ENCODE data around the gene STX10.
A peak's percentile ranks its signal among the peaks of the same experiment; 100 is the strongest.
"Not testable (repeated sequence)": the region's sequence is repeated elsewhere in the genome, so short reads cannot be mapped to it uniquely, and the experiment has no call there.

Gene STX10

DNA sequence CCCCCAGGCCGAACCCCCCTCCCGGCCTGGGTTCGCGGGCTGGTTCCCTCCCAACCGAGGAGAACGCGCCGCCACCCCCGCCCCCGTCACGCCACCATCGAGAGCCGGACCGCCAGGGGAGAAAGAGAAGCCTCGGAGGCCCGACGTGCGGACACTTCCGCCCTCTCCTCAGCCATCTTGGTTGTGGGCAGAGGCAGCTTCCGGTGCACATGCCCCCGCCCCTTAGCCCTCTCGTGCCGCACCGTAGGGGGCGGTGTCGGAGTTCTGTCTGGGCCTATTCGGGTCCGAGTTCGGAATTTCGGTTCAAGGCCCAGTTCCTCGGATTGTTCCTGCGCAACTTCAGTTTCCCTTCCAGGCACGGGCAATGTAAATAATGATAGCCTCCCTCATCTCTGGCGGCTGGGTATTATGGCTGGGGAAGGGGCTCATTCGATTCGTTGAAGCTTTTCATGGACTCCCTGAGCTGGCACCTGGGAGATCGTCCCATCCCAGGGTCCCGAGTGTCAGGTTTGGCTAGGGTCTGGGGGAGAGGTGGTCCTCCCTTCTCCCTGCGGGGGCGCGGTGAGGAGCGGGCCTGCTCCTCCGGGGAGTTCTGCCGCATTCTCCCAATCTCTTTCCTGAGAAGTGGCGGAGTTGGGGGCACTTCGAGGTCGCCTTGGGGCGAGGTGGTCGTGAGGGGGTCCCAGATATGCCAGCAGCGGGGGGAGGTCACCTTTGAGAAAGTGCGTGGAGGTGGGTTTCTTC is at the start of gene STX10, which contains the start of gene IER2:
STX10 (minus strand) TSS at position 189 of the 744 bp plus-strand sequence. CDS start 202 bp downstream, outside the sequence.
IER2 (plus strand) TSS at position 225 of the 744 bp plus-strand sequence. CDS start 2,776 bp downstream, outside the sequence.
- no peak for DNase-seq (ENCODE audit: low read depth, low spot score)

GRCh38 chr19:13198634-13199033 is 48.5 kb upstream of the STX10 start:
- DNase-seq (ENCODE audit: low read depth, low spot score), result no peak

GRCh38 chr19:13195678-13196077 is 45.5 kb upstream of the STX10 start:
- DNase-seq (ENCODE audit: low read depth, low spot score), result peak; percentile 70

DNA sequence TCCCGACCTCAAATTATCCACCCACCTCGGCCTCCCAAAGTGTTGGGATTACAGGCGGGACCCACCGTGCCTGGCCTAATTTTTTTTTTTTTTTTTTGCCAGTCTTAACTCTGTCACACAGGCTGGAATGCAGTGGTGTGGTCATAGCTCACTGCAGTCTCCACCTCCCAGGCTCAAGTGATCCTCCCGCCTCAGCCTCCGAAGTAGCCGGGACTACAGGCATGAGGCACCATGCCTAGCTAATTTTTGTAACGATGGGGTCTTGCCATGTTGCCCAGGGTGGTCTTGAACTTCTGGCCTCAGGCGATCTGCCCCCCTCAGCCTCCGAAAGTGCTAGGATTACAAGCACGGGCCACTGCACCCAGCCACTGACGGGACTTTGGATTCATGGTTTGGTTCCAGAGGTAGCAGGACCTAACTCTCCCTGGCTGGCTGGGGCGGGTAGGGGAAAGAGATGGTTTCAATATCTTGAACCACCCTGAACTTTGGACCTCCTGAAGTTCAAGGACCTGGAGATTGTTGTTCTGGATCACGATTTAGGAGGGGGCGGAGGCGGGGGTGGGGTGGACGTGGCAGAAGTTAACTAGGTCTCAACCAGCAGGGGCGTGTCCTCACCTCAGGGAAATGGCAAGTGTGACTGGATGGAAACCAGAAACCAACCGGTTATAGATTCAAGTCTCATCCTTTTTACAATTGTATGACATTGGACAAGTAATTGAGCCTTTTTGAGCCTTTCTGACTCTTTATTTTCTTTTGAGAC is 40.8 kb upstream of the STX10 start:
- DNase-seq (ENCODE audit: low read depth, low spot score), result no peak

GRCh38 chr19:13189600-13189999 is 39.4 kb upstream of the STX10 start:
- DNase-seq (ENCODE audit: low read depth, low spot score), result no peak

DNA sequence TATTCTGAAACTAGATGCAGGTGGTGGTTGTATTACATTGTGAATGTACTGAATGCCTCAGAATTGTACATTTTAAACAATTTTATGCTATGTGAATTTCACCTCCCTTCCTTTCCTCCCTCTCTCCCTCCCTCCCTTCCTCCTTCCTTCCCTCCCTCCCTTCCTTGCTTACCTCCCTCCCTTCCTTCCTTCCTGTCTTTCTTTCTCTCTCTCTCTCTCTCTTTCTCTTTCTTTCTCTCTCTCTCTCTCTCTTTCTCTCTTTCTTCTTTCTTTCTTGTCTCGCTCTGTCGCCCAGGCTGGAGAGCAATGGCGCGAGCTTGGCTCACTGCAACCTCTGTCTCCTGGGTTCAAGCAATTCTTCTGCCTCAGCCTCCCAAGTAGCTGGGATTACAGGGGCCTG is 37.2 kb upstream of the STX10 start:
- no peak for DNase-seq (ENCODE audit: low read depth, low spot score)

DNA sequence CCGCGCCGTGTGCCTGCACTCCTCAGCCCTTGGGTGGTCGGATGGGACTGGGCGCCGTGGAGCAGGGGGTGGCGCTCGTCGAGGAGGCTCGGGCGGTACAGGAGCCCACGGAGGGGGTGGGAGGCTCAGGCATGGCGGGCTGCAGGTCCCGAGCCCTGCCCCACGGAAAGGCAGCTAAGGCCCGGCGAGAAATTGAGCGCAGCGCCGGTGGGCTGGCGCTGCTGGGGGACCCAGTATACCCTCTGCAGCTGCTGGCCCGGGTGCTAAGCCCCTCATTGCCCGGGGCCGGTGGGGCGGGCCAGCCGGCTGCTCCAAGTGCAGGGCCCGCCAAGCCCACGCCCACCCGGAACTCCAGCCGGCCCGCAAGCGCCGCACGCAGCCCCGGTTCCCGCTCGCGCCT is 36.5 kb upstream of the STX10 start:
- not testable (repeated sequence) for DNase-seq (ENCODE audit: low read depth, low spot score)

DNA sequence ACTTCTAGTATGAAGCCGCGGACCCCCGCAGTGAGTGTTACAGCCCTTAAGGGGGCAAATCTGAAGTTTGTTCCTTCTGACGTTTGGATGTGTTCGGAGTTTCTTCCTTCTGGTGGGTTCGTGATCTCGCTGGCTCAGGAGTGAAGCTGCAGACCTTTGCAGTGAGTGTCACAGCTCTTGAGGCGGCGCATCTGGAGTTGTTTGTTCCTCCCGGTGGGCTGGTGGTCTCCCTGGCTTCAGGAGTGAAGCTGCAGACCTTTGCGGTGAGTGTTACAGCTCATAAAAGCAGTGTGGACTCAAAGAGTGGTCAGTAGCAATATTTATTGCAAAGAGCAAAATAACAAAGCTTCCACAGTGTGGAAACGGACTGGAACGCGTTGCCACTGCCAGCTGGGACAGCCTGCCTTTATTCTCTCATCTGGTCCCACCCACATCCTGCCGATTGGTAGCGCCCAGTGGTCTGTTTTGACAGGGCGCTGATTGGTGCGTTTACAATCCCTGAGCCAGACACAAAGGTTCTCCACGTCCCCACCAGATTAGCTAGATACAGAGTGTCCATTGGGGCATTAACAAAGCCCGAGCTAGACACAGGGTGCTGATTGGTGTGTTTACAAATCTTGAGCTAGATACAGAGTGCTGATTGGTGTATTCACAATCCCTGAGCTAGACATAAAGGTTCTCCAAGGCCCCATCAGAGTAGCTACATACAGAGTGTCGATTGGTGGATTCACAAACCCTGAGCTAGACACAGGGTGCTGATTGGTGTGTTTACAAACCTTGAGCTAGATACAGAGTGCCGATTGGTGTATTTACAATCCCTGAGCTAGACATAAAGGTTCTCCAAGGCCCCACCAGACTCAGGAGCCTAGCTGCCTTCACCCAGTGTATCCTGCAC is 35.8 kb upstream of the STX10 start:
- not testable (repeated sequence) for DNase-seq (ENCODE audit: low read depth, low spot score)

- not testable (repeated sequence) for DNase-seq (ENCODE audit: low read depth, low spot score)
These were observed 34.8 kb upstream of the STX10 start for GRCh38 chr19:13184926-13185325.

GRCh38 chr19:13181747-13182388 is 31.7 kb upstream of the STX10 start:
- DNase-seq (ENCODE audit: low read depth, low spot score), result no peak

- DNase-seq (ENCODE audit: low read depth, low spot score), result not testable (repeated sequence)
These were observed 28.1 kb upstream of the STX10 start for GRCh38 chr19:13178291-13178690.

GRCh38 chr19:13177584-13177983 is 27.4 kb upstream of the STX10 start:
- DNase-seq (ENCODE audit: low read depth, low spot score), result not testable (repeated sequence)

DNA sequence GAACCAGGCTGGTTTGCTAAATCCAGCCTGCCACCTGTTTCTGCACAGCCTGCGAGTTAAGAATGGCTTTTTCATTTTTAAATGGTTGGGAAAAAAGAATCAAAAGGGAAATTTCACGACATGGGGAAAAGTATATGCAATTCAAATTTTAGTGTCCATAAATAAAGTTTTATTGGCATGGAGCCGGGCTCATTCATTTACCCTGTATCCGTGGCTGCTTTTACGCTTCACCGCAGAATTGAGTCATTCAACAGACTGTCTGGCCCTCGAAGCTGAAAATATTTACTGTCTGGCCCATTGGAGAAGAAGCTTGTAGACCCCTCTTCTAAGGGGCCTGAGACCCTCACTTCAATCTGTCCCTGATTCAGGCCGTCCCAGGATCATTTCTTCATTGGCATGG is 26.2 kb upstream of the STX10 start:
- DNase-seq (ENCODE audit: low read depth, low spot score), result no peak

GRCh38 chr19:13173139-13173737 is 23.1 kb upstream of the STX10 start:
- DNase-seq (ENCODE audit: low read depth, low spot score), result no peak

- DNase-seq (ENCODE audit: low read depth, low spot score), result no peak
These were observed 22.4 kb upstream of the STX10 start for GRCh38 chr19:13172346-13173138.

DNA sequence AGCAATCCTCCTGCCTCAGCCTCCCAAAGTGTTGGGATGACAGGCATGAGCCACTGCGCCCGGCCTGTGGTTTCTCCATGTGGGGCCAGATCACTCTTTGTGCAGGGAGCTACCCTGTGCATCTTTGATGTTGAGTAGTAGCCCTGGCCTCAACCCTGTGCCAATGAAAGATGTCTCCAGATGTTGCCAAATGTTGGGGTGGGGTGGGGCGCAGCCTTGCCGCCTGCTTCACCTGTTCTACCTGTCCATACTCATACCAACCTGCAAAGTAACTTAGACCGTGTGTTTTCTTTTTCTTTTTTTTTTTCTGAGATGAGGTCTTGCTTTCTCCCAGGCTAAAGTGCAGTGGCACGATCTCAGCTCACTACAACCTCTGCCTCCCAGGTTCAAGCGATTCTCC is 21.0 kb upstream of the STX10 start:
- DNase-seq (ENCODE audit: low read depth, low spot score), result no peak

DNA sequence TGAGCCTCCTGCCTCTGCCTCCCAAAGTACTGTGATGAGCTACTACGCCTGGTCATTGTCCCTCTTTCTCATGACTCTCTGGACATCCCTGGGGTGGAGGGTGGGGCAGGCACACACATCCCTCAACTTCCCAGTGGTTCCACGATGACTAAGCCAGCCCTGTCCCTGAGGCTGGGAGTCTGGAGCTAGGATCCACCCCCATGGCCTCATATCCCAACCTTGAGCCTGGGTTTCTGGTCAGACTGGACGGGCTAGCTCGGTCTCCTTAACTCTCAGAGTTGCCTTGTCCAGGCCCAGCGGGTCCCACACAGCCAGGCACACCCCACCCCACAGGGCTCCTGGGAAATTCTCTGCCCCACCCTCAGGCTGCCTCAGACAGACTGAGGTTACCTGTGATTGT is 19.6 kb upstream of the STX10 start:
- DNase-seq (ENCODE audit: low read depth, low spot score), result no peak

DNA sequence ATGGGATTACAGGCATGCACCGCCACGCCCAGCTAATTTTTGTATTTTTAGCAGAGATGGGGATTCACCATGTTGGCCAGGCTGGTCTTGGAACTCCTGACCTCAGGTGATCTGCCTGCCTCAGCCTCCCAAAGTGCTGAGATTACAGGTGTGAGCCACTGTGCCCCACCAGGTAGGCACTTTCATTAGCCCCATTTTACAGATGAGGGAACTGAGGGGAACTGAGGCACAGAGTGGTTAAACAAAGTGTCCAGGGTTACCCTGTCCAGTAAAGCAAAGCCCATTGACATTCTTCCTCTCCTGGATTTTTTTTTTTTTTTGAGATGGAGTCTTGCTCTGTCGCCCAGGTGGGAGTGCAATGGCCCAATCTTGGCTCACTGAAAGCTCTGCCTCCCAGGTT is 16.0 kb upstream of the STX10 start:
- DNase-seq (ENCODE audit: low read depth, low spot score), result not testable (repeated sequence)

DNA sequence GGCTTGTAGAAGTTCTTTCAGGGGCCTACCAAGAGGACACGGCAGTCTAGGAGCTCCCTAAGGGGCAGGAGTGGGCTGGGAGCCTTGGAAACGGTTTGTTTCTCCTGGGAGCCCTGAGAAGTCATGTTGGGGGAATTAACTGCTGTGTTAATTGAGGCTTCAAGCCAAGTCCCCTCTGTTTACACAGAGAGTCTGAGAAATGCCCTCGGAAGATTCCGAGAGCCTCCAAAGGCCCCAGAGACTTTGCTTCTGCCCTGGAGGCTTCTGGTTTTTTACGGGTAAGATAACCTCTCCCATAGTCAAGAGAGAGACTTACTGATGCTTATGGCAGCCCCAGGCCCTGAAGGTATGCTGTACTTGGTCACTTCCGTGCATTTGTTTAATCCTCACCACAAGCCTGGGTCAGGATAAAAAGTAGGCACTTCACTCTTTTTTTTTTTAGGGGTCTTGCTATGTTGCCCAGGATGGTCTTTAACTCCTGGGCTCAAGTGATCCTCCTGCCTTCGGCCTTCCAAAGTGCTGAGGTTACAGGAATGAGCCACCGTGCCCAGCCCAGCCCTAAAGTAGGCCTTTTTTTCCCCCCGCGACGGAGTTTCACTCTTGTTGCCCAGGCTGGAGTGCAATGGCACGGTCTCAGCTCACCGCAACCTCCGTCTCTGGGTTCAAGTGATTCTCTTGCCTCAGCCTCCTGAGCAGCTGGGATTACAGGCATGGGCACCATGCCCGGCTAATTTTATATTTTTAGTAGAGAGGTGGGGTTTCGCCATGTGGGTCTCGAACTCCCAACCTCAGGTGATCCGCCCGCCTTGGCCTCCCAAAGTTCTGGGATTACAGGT is 15.2 kb upstream of the STX10 start:
- DNase-seq (ENCODE audit: low read depth, low spot score), result no peak

Data from iPS DF 19.7 (cell line).